ENCODE results near the gene B3GNT7.
"Not testable (repeated sequence)": the region's sequence is repeated elsewhere in the genome, so short reads cannot be mapped to it uniquely, and the experiment has no call there.

The B3GNT7 gene

DNA sequence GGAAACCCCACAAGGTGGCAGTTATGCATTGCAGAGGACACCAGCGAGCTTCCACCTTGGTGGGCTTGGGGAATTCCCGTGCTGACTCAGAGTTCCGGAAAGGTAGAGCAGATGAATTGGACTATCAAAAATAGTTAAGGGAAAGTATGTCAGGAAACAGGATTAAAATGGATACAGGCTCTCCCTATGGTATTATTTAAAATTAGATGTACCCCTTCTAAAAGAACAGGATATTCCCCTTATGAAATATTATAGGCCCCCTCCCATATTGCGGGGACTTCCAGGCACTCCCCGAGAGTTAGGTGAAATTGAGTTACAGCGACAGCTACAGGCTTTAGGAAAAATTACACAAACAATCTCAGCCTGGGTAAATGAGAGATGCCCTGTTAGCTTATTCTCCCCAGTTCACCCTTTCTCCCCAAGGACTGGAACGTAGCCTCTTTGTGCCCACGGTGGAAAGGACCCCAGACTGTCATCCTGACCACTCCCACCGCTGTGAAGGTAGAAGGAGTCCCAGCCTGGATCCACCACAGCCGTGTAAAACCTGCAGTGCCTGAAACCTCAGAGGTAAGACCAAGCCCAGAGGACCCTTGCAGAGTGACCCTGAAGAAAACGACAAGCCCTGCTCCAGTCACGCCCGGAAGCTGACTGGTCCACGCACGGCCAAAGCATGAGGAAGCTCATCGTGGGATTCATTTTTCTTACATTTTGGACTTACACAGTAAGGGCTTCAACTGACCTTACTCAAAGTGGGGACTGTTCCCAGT is 10.3 kb downstream of the B3GNT7 start:
- H3K4me3 ChIP-seq (ENCODE audit: control insufficient read depth, low read depth, low read length); DNase-seq (ENCODE audit: low read depth): not testable (repeated sequence)
- TF ChIP-seq, protein P1, sequence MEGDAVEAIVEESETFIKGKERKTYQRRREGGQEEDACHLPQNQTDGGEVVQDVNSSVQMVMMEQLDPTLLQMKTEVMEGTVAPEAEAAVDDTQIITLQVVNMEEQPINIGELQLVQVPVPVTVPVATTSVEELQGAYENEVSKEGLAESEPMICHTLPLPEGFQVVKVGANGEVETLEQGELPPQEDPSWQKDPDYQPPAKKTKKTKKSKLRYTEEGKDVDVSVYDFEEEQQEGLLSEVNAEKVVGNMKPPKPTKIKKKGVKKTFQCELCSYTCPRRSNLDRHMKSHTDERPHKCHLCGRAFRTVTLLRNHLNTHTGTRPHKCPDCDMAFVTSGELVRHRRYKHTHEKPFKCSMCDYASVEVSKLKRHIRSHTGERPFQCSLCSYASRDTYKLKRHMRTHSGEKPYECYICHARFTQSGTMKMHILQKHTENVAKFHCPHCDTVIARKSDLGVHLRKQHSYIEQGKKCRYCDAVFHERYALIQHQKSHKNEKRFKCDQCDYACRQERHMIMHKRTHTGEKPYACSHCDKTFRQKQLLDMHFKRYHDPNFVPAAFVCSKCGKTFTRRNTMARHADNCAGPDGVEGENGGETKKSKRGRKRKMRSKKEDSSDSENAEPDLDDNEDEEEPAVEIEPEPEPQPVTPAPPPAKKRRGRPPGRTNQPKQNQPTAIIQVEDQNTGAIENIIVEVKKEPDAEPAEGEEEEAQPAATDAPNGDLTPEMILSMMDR (conservative IDR thresholded peaks at IDR 0.05; ENCODE audit: control insufficient read depth, insufficient read depth, low read depth, low read length) = peak; percentile 30

GRCh38 chr2:231407686-231408085 is 12.2 kb downstream of the B3GNT7 start:
- not testable (repeated sequence) for H3K4me3 ChIP-seq (ENCODE audit: control insufficient read depth, low read depth, low read length); DNase-seq (ENCODE audit: low read depth)

DNA sequence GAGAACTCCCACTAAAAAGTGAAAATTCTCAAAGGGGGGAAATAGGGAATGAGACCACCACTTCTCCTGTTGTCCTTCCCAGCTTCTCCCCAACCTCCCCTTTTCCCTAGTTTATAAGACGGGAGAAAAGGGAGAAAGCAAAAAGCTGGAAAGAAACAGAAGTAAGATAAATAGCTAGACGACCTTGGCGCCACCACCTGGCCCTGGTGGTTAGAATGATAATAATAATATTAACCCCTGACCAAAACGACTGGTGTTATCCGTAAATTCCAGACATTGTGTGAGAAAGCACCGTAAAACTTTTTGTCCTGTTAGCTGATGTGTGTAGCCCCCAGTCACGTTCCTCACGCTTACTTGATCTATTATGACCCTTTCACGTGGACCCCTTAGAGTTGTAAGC is 12.8 kb downstream of the B3GNT7 start:
- not testable (repeated sequence) for DNase-seq (ENCODE audit: low read depth); H3K4me3 ChIP-seq (ENCODE audit: control insufficient read depth, low read depth, low read length)

DNA sequence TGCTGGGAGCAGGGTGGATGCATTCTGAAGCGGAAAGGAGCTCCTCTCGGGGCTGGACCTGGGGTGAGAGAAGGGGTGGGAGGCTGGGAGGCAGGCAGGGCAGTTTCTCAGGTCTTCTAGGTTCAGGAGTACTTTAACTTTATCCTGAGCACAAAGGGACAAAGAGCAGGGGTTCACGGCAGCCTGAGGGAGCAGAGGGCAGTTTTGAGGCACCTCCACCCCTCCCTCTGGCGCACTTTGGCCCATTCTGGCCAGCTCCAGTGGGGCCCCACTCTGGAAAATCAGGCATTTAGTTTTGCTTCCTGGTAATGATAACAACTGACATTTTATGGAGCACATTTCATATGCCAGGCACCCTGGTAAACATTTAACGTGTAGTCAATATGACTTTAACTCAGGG is 14.3 kb downstream of the B3GNT7 start:
- no peak overlapping the region for H3K4me3 ChIP-seq (ENCODE audit: control insufficient read depth, low read depth, low read length)
- DNase-seq (ENCODE audit: low read depth) = no peak
- TF ChIP-seq, protein P1 (conservative IDR thresholded peaks at IDR 0.05; ENCODE audit: control insufficient read depth, insufficient read depth, low read depth, low read length) = no peak

DNA sequence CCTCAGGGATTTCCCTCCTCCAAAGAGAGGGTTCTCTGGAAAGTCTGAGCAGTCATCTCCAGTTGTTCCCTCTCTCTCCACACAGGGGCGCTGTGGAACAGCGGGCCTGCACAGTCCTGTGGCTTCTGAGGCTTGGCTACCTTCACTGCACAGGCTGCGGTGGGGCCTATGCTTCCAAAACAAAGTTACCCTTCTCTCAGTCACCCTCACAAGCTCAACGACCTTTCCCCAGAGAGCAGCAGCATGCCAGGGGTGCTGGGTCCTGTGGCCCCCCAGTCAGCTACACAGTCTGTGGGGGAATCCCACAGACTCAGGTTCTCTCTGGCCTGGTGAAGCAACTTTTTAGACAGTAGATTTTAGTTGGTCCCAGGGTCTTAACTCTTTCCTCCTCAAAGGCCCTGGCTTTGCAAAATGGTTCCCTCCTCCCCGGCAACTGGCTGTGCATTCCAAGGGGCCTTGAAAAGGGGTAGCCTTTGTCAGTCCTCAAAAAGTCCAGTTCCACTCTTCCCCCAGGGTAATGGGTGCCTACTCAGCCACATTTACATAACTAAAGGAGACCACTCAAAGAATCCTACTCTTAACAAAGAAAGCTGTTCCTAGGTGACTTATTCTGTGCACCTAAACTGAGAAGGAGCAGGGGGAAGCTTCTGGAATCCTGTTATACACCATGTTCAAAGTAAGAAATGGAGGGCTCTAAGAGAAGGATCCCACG is 14.9 kb downstream of the B3GNT7 start:
- TF ChIP-seq, protein P1 (conservative IDR thresholded peaks at IDR 0.05; ENCODE audit: control insufficient read depth, insufficient read depth, low read depth, low read length) = peak; percentile 43
- H3K4me3 ChIP-seq (ENCODE audit: control insufficient read depth, low read depth, low read length) = no peak overlapping the region
- no peak for DNase-seq (ENCODE audit: low read depth)

GRCh38 chr2:231411237-231411636 is 15.7 kb downstream of the B3GNT7 start:
- H3K4me3 ChIP-seq (ENCODE audit: control insufficient read depth, low read depth, low read length) = no peak overlapping the region
- DNase-seq (ENCODE audit: low read depth) = no peak
- TF ChIP-seq, protein P1 (conservative IDR thresholded peaks at IDR 0.05; ENCODE audit: control insufficient read depth, insufficient read depth, low read depth, low read length) = no peak

DNA sequence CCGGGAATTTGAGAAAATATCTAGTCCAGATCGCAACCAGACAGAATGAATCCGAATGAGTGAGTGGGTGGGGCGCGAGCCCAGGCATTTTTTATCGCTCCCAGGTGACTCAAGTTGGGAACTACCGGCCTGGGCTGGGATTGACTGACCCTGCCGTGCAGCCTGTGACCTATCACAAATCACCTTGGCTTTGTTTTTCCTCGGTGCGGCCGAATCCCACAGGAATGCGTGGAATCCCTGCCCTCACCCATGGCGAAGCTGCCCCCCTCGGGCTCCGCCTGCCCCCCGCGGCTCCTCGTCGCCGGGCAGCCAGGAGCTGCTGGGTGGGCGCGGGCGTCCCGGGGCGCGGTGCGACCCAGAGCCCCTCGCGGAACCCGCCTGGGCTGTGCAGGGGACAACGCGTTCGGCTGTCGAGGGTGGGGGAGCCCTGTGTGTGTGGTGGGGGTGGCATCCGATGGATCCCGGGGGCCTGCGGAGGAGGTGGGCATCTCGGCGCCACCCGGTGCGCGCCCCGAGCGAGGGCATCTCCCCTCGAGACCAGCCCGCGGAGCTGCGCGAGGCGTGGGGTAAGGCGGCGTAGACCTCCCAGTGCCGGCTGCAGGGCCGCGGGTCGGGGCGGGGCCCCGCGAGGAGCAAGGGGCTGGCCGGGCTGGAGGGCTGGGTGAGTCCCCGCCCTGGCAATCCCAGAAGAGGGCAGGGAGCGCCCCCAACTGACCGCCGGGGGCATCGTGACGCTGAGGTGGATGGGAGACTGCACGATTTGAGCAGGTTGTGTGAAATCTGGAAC is 16.5 kb downstream of the B3GNT7 start:
- TF ChIP-seq, protein P1 (conservative IDR thresholded peaks at IDR 0.05; ENCODE audit: control insufficient read depth, insufficient read depth, low read depth, low read length) = peak; percentile 85
- peak; percentile 72 for DNase-seq (ENCODE audit: low read depth)
- peak overlapping the region; percentile 59 for H3K4me3 ChIP-seq (ENCODE audit: control insufficient read depth, low read depth, low read length)

Measured in fibroblast of mammary gland (primary cell).